H1 (cell line): ENCODE results near the gene HBA2. TPM values are rescaled to one million over a fixed set of nuclear protein-coding genes. Genes with fewer than 3 reads are reported as not detected.

Source experiments
- CTCF ChIA-PET: fragments of 300-600 bp; sonication (Branson Sonifier 250); formaldehyde crosslinking; loops from one replicate; lab custom pipeline; 2021; ENCODE audit not compliant: partially characterized antibody; lab: Charles Lee
- POLR2A ChIA-PET: fragments of 300-600 bp; sonication (Branson Sonifier 250); formaldehyde crosslinking; loops from one replicate; lab custom pipeline; 2021; ENCODE audit warnings: inconsistent platforms; ENCODE audit not compliant: partially characterized antibody; lab: Charles Lee
- DNase-seq, 2 experiments: peaks; one replicate each; pipeline versions ENCODE4 v3.0.0 to v3.0.0-alpha.2; 2010 to 2022; ENCODE audit warnings: low spot score in 2 of 2, low read depth in 1 of 2, mixed read lengths in 1 of 2
- FAIRE-seq: peaks from 2 replicates; lab custom pipeline; 2011; peaks lifted over from hg19 to GRCh38; lab: Jason Lieb, UNC
- H2AFZ ChIP-seq: 2 replicates; pipeline ENCODE4 v1.8.1; 2012; ENCODE audit warnings: low read length, inconsistent platforms
- H2AK5ac ChIP-seq: 2 replicates; pipeline ENCODE4 v1.6.1; 2013; ENCODE audit warnings: low read depth, low read length
- H2BK120ac ChIP-seq: replicated peaks from 2 replicates; pipeline ENCODE3; 2013; ENCODE audit warnings: low read depth, low read length, inconsistent platforms
- H2BK12ac ChIP-seq: 2 replicates; pipeline ENCODE4 v1.6.1; 2013; ENCODE audit warnings: low read depth, low read length
- H2BK15ac ChIP-seq: 2 replicates; pipeline ENCODE4 v1.6.1; 2013; ENCODE audit warnings: low read length
- H2BK20ac ChIP-seq: 2 replicates; pipeline ENCODE4 v1.6.1; 2013; ENCODE audit warnings: low read length
- H2BK5ac ChIP-seq: 2 replicates; pipeline ENCODE4 v1.6.1; 2013; ENCODE audit warnings: low read depth, low read length
- H3K14ac ChIP-seq: 2 replicates; pipeline ENCODE4 v1.6.1; 2013; ENCODE audit warnings: inconsistent platforms; ENCODE audit not compliant: insufficient read length
- H3K18ac ChIP-seq: 2 replicates; pipeline ENCODE4 v1.6.1; 2013; ENCODE audit warnings: low read length; ENCODE audit errors: extremely low read depth
- H3K23ac ChIP-seq: 2 replicates; pipeline ENCODE4 v1.6.1; 2013; ENCODE audit warnings: inconsistent platforms; ENCODE audit not compliant: insufficient read length
- H3K23me2 ChIP-seq: 2 replicates; pipeline ENCODE4 v1.6.1; 2013; ENCODE audit warnings: low read depth, low read length
- H3K27ac ChIP-seq: 2 replicates; pipeline ENCODE4 v1.6.1; 2011; ENCODE audit warnings: low read depth, low read length, inconsistent platforms
- H3K27me3 ChIP-seq, 4 experiments: replicated peaks in 1 of 4; 1 replicate in 1 of 4; 2 replicates in 3 of 4; pipeline versions ENCODE4 v1.6.1 to v1.8.1; 2011 to 2013; ENCODE audit warnings: low read length in 3 of 4, mild to moderate bottlenecking in 3 of 4, inconsistent platforms in 2 of 4, mixed read lengths in 2 of 4, moderate library complexity in 1 of 4; ENCODE audit not compliant: control insufficient read depth in 3 of 4, insufficient read depth in 3 of 4; ENCODE audit errors: extremely low read depth in 1 of 4
- H3K36me3 ChIP-seq, 4 experiments: 2 replicates each; pipeline versions ENCODE4 v1.6.1 to v1.8.1; 2011 to 2013; ENCODE audit warnings: mild to moderate bottlenecking in 4 of 4, low read length in 3 of 4, moderate library complexity in 2 of 4, control low read depth in 1 of 4, inconsistent platforms in 1 of 4; ENCODE audit not compliant: insufficient read depth in 4 of 4, control insufficient read depth in 2 of 4
- H3K4ac ChIP-seq: replicated peaks from 2 replicates; pipeline ENCODE3; 2013; ENCODE audit warnings: low read length, low read depth, mixed read lengths, inconsistent platforms; ENCODE audit not compliant: insufficient read length
- H3K4me1 ChIP-seq, 4 experiments: replicated peaks in 1 of 4; 1 replicate in 1 of 4; 2 replicates in 3 of 4; pipeline versions ENCODE4 v1.6.1 to v1.8.1; 2011 to 2013; ENCODE audit warnings: low read length in 3 of 4, inconsistent platforms in 2 of 4, mixed read lengths in 1 of 4; ENCODE audit not compliant: insufficient read depth in 4 of 4, control insufficient read depth in 3 of 4
- H3K4me2 ChIP-seq, 2 experiments: 2 replicates each; pipeline versions ENCODE4 v1.6.1 to v1.8.1; 2011 to 2013; ENCODE audit warnings: low read depth in 2 of 2, low read length in 2 of 2, control low read depth in 1 of 2, inconsistent platforms in 1 of 2, mild to moderate bottlenecking in 1 of 2; ENCODE audit not compliant: insufficient read depth in 1 of 2
- H3K4me3 ChIP-seq, 4 experiments: fragments of 200-600, 300-600 bp in 1 of 4; sonication (generic), shearing (Covaris generic), sonication (Bioruptor Twin) in 1 of 4; 2 replicates each; pipeline versions ENCODE4 v1.5.1 to v1.8.1; 2011 to 2016; ENCODE audit warnings: low read length in 4 of 4, low read depth in 3 of 4, control low read depth in 2 of 4, inconsistent platforms in 2 of 4, mild to moderate bottlenecking in 2 of 4, mixed read lengths in 1 of 4, moderate library complexity in 1 of 4; ENCODE audit not compliant: insufficient read depth in 2 of 4; ENCODE audit errors: extremely low read depth in 1 of 4
- H3K56ac ChIP-seq: replicated peaks from 2 replicates; pipeline ENCODE3; 2013; ENCODE audit warnings: low read depth, mild to moderate bottlenecking, mixed read lengths, low read length, inconsistent platforms; ENCODE audit not compliant: insufficient read length
- H3K79me1 ChIP-seq: 2 replicates; pipeline ENCODE4 v1.6.1; 2013; ENCODE audit warnings: low read depth, low read length, control low read depth
- H3K79me2 ChIP-seq, 2 experiments: 2 replicates each; pipeline versions ENCODE4 v1.6.1 to v1.8.1; 2012 to 2013; ENCODE audit warnings: low read length in 2 of 2, mild to moderate bottlenecking in 2 of 2, inconsistent platforms in 1 of 2; ENCODE audit not compliant: insufficient read depth in 2 of 2, control insufficient read depth in 1 of 2
- H3K9ac ChIP-seq, 4 experiments: replicated peaks in 1 of 4; 1 replicate in 1 of 4; 2 replicates in 3 of 4; pipeline versions ENCODE4 v1.6.1 to v1.8.1; 2011 to 2013; ENCODE audit warnings: low read depth in 3 of 4, low read length in 3 of 4, control low read depth in 2 of 4, mild to moderate bottlenecking in 2 of 4, moderate library complexity in 2 of 4, inconsistent platforms in 1 of 4; ENCODE audit errors: extremely low read depth in 1 of 4
- H3K9me3 ChIP-seq, 2 experiments: 2 replicates each; pipeline versions ENCODE4 v1.6.1 to v1.8.1; 2012 to 2013; ENCODE audit warnings: mild to moderate bottlenecking in 2 of 2, moderate library complexity in 2 of 2, control low read depth in 1 of 2, inconsistent platforms in 1 of 2, low read depth in 1 of 2, low read length in 1 of 2, mixed read lengths in 1 of 2; ENCODE audit not compliant: insufficient read depth in 2 of 2
- H4K20me1 ChIP-seq, 2 experiments: replicated peaks in 1 of 2; 2 replicates each; pipeline versions ENCODE3 to v1.8.1; 2011 to 2013; ENCODE audit warnings: inconsistent platforms in 2 of 2, low read length in 2 of 2, mild to moderate bottlenecking in 1 of 2; ENCODE audit not compliant: insufficient read depth in 2 of 2, control insufficient read depth in 1 of 2
- H4K5ac ChIP-seq: 2 replicates; pipeline ENCODE4 v1.6.1; 2013; ENCODE audit warnings: low read length, low read depth, mixed read lengths, inconsistent platforms; ENCODE audit not compliant: insufficient read length
- H4K8ac ChIP-seq: 2 replicates; pipeline ENCODE4 v1.8.0; 2013; ENCODE audit warnings: mild to moderate bottlenecking, moderate library complexity, low read length, inconsistent platforms; ENCODE audit not compliant: insufficient read depth; ENCODE audit errors: extremely low read depth
- H4K91ac ChIP-seq: replicated peaks from 2 replicates; pipeline ENCODE3; 2013; ENCODE audit warnings: low read length, mixed read lengths, inconsistent platforms; ENCODE audit not compliant: insufficient read length
- BACH1 ChIP-seq: IDR thresholded peaks from 2 replicates; pipeline ENCODE4 v1.6.1; 2012; ENCODE audit warnings: low read length, improper control_type of control experiment
- CBX8 ChIP-seq: fragments of 300-800, 300-1000 bp; sonication (generic); IDR thresholded peaks from 2 replicates; pipeline ENCODE4 v1.7.1; 2016; ENCODE audit warnings: low read depth, low read length, borderline replicate concordance
- CTCF ChIP-seq, 3 experiments: IDR thresholded peaks; 1 replicate in 2 of 3; 2 replicates in 1 of 3; pipeline versions ENCODE4 v1.5.1 to v1.6.1; 2011; ENCODE audit warnings: low read length in 3 of 3, mild to moderate bottlenecking in 3 of 3, inconsistent platforms in 2 of 3, low read depth in 1 of 3, moderate library complexity in 1 of 3; ENCODE audit not compliant: insufficient read depth in 1 of 3; ENCODE audit errors: control extremely low read depth in 1 of 3
- GABPA ChIP-seq: IDR thresholded peaks from 2 replicates; pipeline ENCODE4 v1.6.1; 2011; ENCODE audit warnings: mild to moderate bottlenecking, low read length, moderate library complexity, borderline replicate concordance; ENCODE audit not compliant: insufficient read depth
- PHF8 ChIP-seq: fragments of 200-600 bp; sonication (generic); conservative IDR thresholded peaks from 2 replicates; pipeline ENCODE4 v1.7.1; 2012; ENCODE audit warnings: low read depth, mild to moderate bottlenecking, inconsistent platforms, low read length, moderate library complexity
- RXRA ChIP-seq: IDR thresholded peaks from 2 replicates; pipeline ENCODE4 v1.6.1; 2011; ENCODE audit warnings: low read depth, mild to moderate bottlenecking, low read length, moderate library complexity; ENCODE audit not compliant: insufficient read depth
- SIX5 ChIP-seq: IDR thresholded peaks from 2 replicates; pipeline ENCODE4 v1.6.1; 2011; ENCODE audit warnings: mild to moderate bottlenecking, low read depth, low read length
- SUZ12 ChIP-seq: fragments of 200-600 bp; sonication (generic); IDR thresholded peaks from 2 replicates; pipeline ENCODE4 v1.6.1; 2012; ENCODE audit warnings: mild to moderate bottlenecking, inconsistent platforms, low read length, moderate library complexity, mixed read lengths
- WGBS, 2 experiments: shearing (Covaris generic) in 1 of 2; methylation state at CpG; one replicate each; pipeline versions ENCODE4 v1.1.6 to v1.1.7; 2013 to 2015; ENCODE audit warnings: low lambda C conversion rate in 2 of 2, mixed read lengths in 2 of 2, inconsistent platforms in 1 of 2, low coverage in 1 of 2, missing lambda C conversion rate in 1 of 2; ENCODE audit not compliant: insufficient replicate concordance in 2 of 2, insufficient coverage in 1 of 2, insufficient read length in 1 of 2; ENCODE audit errors: extremely low coverage in 1 of 2, missing lambda C conversion rate in 1 of 2; 5-methylcytosine and 5-hydroxymethylcytosine counted together
- polyA plus RNA-seq, 7 experiments: library from polyadenylated mRNA; depleted of rRNA in 3 of 7; stranded (reverse) in 5 of 7; unstranded in 2 of 7; fragments of >200 nt in 5 of 7; fragments of 200-250 nt in 2 of 7; gene quantifications; 1 replicate in 5 of 7; 2 replicates in 1 of 7; 4 replicates in 1 of 7; pipeline versions ENCODE4 v1.2.1 to v1.2.3, GENCODE V29; 2011 to 2013; ENCODE audit warnings: missing spikeins in 2 of 7, mixed read lengths in 2 of 7
- total RNA-seq: library from RNA; stranded (reverse); fragmentation: NEBNext Ultra II Directional; extraction: Animal tissue kit (Norgen Biotek cat#: 25700); gene quantifications from 2 replicates; pipeline ENCODE4 v1.2.1, GENCODE V29; 2021
- TF ChIP-seq, protein P1 (sequence below): IDR thresholded peaks from 2 replicates; pipeline ENCODE4 v1.6.1; 2011; ENCODE audit warnings: low read length, improper control_type of control experiment

The HBA2 gene
- total and polyA plus RNA-seq, 2 of the 8 experiments (the other 6 are each of a cell fraction or from before 2014, with no cell fraction given), result 6.1 TPM; not detected in 1

GRCh38 chr16:185213-185612 is 12.5 kb downstream of the HBA2 start:
- H3K18ac ChIP-seq, result no peak overlapping the region
- no peak for DNase-seq
- H4K8ac ChIP-seq, result no peak overlapping the region
- H3K23ac ChIP-seq, result no peak overlapping the region
- WGBS, 2 experiments, result 98% methylated on average over 11 of the region's 13 CpGs; no CpG with 5 or more reads in 1 of the 2 experiments
- H2AK5ac ChIP-seq, result no peak overlapping the region
- H3K9me3 ChIP-seq, result peaks cover 0 to 3% of the 10 kb centered on the region in 2 experiments; a peak in 1 of 4 replicates
- no peak overlapping the region for H3K4ac ChIP-seq
- no peak overlapping the region for H3K27ac ChIP-seq
- CTCF ChIA-PET, result interaction anchor here (0.9 to 1.2 kb wide), 2 partner anchors 43 to 67 kb away, joined by 3 read pairs; no protein-coding TSS in a partner anchor
- no peak overlapping the region for H3K4me3 ChIP-seq
- H4K20me1 ChIP-seq, result peaks cover 7 to 9% of the 10 kb centered on the region in 2 experiments
- H4K91ac ChIP-seq, result no peak overlapping the region
- H2BK12ac ChIP-seq, result no peak overlapping the region
- no peak overlapping the region for H3K14ac ChIP-seq
- no peak overlapping the region for H3K56ac ChIP-seq
- H3K9ac ChIP-seq, result no peak overlapping the region
- POLR2A ChIA-PET, result interaction anchor here (1.0 to 1.1 kb wide), 3 partner anchors 15 to 81 kb away, joined by 3 to 4 read pairs (median 4); no protein-coding TSS in a partner anchor
- H3K4me1 ChIP-seq, result peaks cover 0 to 5% (median 3%) of the 10 kb centered on the region in 4 experiments; a peak in 4 of 7 replicates
- peaks cover 15 to 31% (median 26%) of the 10 kb centered on the region in 4 experiments; a peak in 7 of 8 replicates for H3K36me3 ChIP-seq
- no peaks in the 10 kb centered on the region for H3K79me2 ChIP-seq
- H4K5ac ChIP-seq, result no peak overlapping the region
- no peak overlapping the region for H2BK20ac ChIP-seq
- no peak for FAIRE-seq
- peaks cover 9% of the 10 kb centered on the region; the same call in 1 of the 2 replicates for H3K23me2 ChIP-seq
- no peak overlapping the region for H3K4me2 ChIP-seq
- H2BK15ac ChIP-seq, result no peak overlapping the region
- H3K79me1 ChIP-seq, result no peaks in the 10 kb centered on the region; the same call in 1 of the 2 replicates
- H2BK5ac ChIP-seq, result no peak overlapping the region
- no peak overlapping the region for H2AFZ ChIP-seq
- peaks cover 4 to 10% (median 8%) of the 10 kb centered on the region in 4 experiments; a peak in 6 of 7 replicates for H3K27me3 ChIP-seq
- no peak overlapping the region for H2BK120ac ChIP-seq
- TF ChIP-seq PHF8 (no peak), CBX8 (no peak), CTCF (IDR thresholded peaks at IDR 0.05; ENCODE audit: control extremely low read depth in 1 of 3, insufficient read depth in 1 of 3, low read depth in 1 of 3, low read length in 3 of 3) (no peak), SIX5 (no peak), RXRA (no peak), GABPA (no peak), SUZ12 (no peak), BACH1 (no peak)
- TF ChIP-seq, protein P1, sequence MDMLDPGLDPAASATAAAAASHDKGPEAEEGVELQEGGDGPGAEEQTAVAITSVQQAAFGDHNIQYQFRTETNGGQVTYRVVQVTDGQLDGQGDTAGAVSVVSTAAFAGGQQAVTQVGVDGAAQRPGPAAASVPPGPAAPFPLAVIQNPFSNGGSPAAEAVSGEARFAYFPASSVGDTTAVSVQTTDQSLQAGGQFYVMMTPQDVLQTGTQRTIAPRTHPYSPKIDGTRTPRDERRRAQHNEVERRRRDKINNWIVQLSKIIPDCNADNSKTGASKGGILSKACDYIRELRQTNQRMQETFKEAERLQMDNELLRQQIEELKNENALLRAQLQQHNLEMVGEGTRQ, result no peak
